Fibroblast of the aortic adventitia (primary cell): ENCODE measurements around the gene SPANXN5. TPM values are rescaled to one million over a fixed set of nuclear protein-coding genes. Genes with fewer than 3 reads are reported as not detected.
"Not testable (repeated sequence)": the region's sequence is repeated elsewhere in the genome, so short reads cannot be mapped to it uniquely, and the experiment has no call there.

Source experiments
- DNase-seq: peaks from one replicate; pipeline ENCODE4 v3.0.0-alpha.2; 2010; ENCODE audit warnings: low read depth
- H3K4me3 ChIP-seq: 2 replicates; pipeline ENCODE4 v1.5.1; 2011; ENCODE audit warnings: low read depth, mild to moderate bottlenecking, control low read depth, low read length, moderate library complexity
- CTCF ChIP-seq: IDR thresholded peaks from 2 replicates; pipeline ENCODE4 v1.5.1; 2011; ENCODE audit warnings: mild to moderate bottlenecking, low read length, control low read depth, inconsistent platforms; ENCODE audit not compliant: insufficient read depth
- total RNA-seq: library from RNA; depleted of rRNA; stranded (reverse); fragments of >200 nt; gene quantifications from 2 replicates; pipeline ENCODE4 v1.2.3, GENCODE V29; 2012; ENCODE audit warnings: low replicate concordance

SPANXN5 gene
- total RNA-seq: not detected in 2 replicates

- H3K4me3 ChIP-seq, DNase-seq: not testable (repeated sequence)
Observed at GRCh38 chrX:52797327-52797726, at the start of gene SPANXN5. TSS of gene SPANXN5 (minus strand) at chrX:52797427. CDS start at chrX:52797348, 79 bp downstream.

GRCh38 chrX:52843619-52844018, 46.4 kb upstream of the SPANXN5 start:
- H3K4me3 ChIP-seq, DNase-seq: not testable (repeated sequence)

- H3K4me3 ChIP-seq: no peak overlapping the region
- no peak for DNase-seq
- TF ChIP-seq CTCF: no peak
Observed at GRCh38 chrX:52839137-52839536, 41.9 kb upstream of the SPANXN5 start.

- DNase-seq: no peak
- H3K4me3 ChIP-seq: no peak overlapping the region
- no peak for TF ChIP-seq CTCF
Observed at GRCh38 chrX:52830551-52830950, 33.3 kb upstream of the SPANXN5 start.

- H3K4me3 ChIP-seq: no peak overlapping the region
- no peak for DNase-seq
- no peak for TF ChIP-seq CTCF
Observed at GRCh38 chrX:52824608-52825007, 27.4 kb upstream of the SPANXN5 start.

GRCh38 chrX:52821079-52821760, 24.0 kb upstream of the SPANXN5 start:
- H3K4me3 ChIP-seq: no peak overlapping the region
- no peak for DNase-seq
- no peak for TF ChIP-seq CTCF

GRCh38 chrX:52819788-52820187, 22.6 kb upstream of the SPANXN5 start:
- TF ChIP-seq CTCF: no peak
- H3K4me3 ChIP-seq: no peak overlapping the region
- no peak for DNase-seq

- no peak for DNase-seq
- H3K4me3 ChIP-seq: no peak within 1 kb of the TSS
- TF ChIP-seq CTCF: no peak
Observed at GRCh38 chrX:52811065-52811625, 13.9 kb upstream of the SPANXN5 start, which contains the start of gene XAGE5. TSS of gene XAGE5 (plus strand) at chrX:52811287. CDS start at chrX:52812567, 1,280 bp downstream.

GRCh38 chrX:52804876-52805275, 7.6 kb upstream of the SPANXN5 start:
- DNase-seq, H3K4me3 ChIP-seq: not testable (repeated sequence)

GRCh38 chrX:52773504-52773903, 23.7 kb downstream of the SPANXN5 start:
- H3K4me3 ChIP-seq, DNase-seq: not testable (repeated sequence)

GRCh38 chrX:52765983-52766382, 31.2 kb downstream of the SPANXN5 start:
- DNase-seq, H3K4me3 ChIP-seq: not testable (repeated sequence)

GRCh38 chrX:52750952-52751351, 46.3 kb downstream of the SPANXN5 start, which contains the start of gene SSX2B:
TSS of gene SSX2B (plus strand) at chrX:52751252. CDS start at chrX:52752681, 1,429 bp downstream.
- not testable (repeated sequence) for DNase-seq

More at GRCh38 chrX:52750952-52751351, 46.3 kb downstream of the SPANXN5 start, which contains the start of gene SSX2B:
- H3K4me3 ChIP-seq: not testable (repeated sequence)
